HepG2 (cell line): ENCODE data around the gene PIK3CB. TPM values are rescaled to one million over a fixed set of nuclear protein-coding genes. Genes with fewer than 3 reads are reported as not detected.

Experiments used
- FOXA1 ChIP-seq, 2 experiments: fragments of 450-650 bp in 1 of 2; sonication (generic) in 1 of 2; formaldehyde crosslinking in 1 of 2; IDR thresholded peaks; 2 replicates each; pipeline versions ENCODE4 v1.4.0 to v1.6.1; 2016 to 2020; ENCODE audit warnings: missing genetic modification reagents in 1 of 2
- FOXJ3 ChIP-seq: sonication (generic); formaldehyde crosslinking; IDR thresholded peaks from 2 replicates; pipeline ENCODE4 v1.4.0; 2020; ENCODE audit warnings: missing genetic modification reagents, mild to moderate bottlenecking, borderline replicate concordance
- HDAC2 ChIP-seq: sonication (generic); formaldehyde crosslinking; IDR thresholded peaks from 2 replicates; pipeline ENCODE4 v1.4.0; 2020; ENCODE audit warnings: missing genetic modification reagents
- KLF11 ChIP-seq: IDR thresholded peaks from 2 replicates; pipeline ENCODE4 v1.6.1; 2016; ENCODE audit warnings: missing compliant biosample characterization
- MBD4 ChIP-seq: IDR thresholded peaks from 2 replicates; pipeline ENCODE4 v1.6.1; 2012; ENCODE audit warnings: low read length, inconsistent platforms, borderline replicate concordance
- MIER3 ChIP-seq: IDR thresholded peaks from 2 replicates; pipeline ENCODE4 v1.6.1; 2016; ENCODE audit warnings: missing compliant biosample characterization, borderline replicate concordance
- NBN ChIP-seq: fragments of 450-650 bp; conservative IDR thresholded peaks from 2 replicates; pipeline ENCODE4 v1.6.1; 2017
- NFYC ChIP-seq: IDR thresholded peaks from 2 replicates; pipeline ENCODE4 v1.6.1; 2016; ENCODE audit warnings: missing genetic modification reagents, missing compliant biosample characterization
- RFXANK ChIP-seq: IDR thresholded peaks from 2 replicates; pipeline ENCODE4 v1.6.1; 2016
- SOX6 ChIP-seq, 2 experiments: fragments of 450-650 bp in 1 of 2; sonication (generic) in 1 of 2; formaldehyde crosslinking in 1 of 2; IDR thresholded peaks; 2 replicates each; pipeline versions ENCODE4 v1.4.0 to v1.6.1; 2017 to 2020; ENCODE audit warnings: antibody characterized with exemption in 1 of 2, mild to moderate bottlenecking in 1 of 2, missing genetic modification reagents in 1 of 2
- SRSF9 ChIP-seq: fragments of 200-400 bp; formaldehyde crosslinking; IDR thresholded peaks from 2 replicates; pipeline ENCODE4 v1.6.1; 2018; ENCODE audit warnings: borderline replicate concordance, mild to moderate bottlenecking, low read depth, low read length; ENCODE audit not compliant: insufficient read depth, poor library complexity, severe bottlenecking
- TRIM22 ChIP-seq: fragments of 450-650 bp; IDR thresholded peaks from 2 replicates; pipeline ENCODE4 v1.6.1; 2017
- ZBTB39 ChIP-seq: sonication (generic); formaldehyde crosslinking; IDR thresholded peaks from 2 replicates; pipeline ENCODE4 v1.5.0; 2020; ENCODE audit warnings: missing genetic modification reagents
- ZMAT3 ChIP-seq: sonication (generic); formaldehyde crosslinking; conservative IDR thresholded peaks from 2 replicates; pipeline ENCODE4 v1.7.0; 2021; ENCODE audit warnings: missing genetic modification reagents
- ZNF317 ChIP-seq: sonication (generic); formaldehyde crosslinking; IDR thresholded peaks from 2 replicates; pipeline ENCODE4 v1.5.0; 2020; ENCODE audit warnings: mild to moderate bottlenecking, missing genetic modification reagents
- ZNF567 ChIP-seq: sonication (generic); formaldehyde crosslinking; IDR thresholded peaks from 2 replicates; pipeline ENCODE4 v1.8.1; 2023; ENCODE audit warnings: mild to moderate bottlenecking, missing genetic modification reagents, borderline replicate concordance
- ZNF605 ChIP-seq: sonication (generic); formaldehyde crosslinking; IDR thresholded peaks from 2 replicates; pipeline ENCODE4 v1.8.0; 2022; ENCODE audit warnings: mild to moderate bottlenecking, missing genetic modification reagents
- ZNF615 ChIP-seq: sonication (generic); formaldehyde crosslinking; IDR thresholded peaks from 2 replicates; pipeline ENCODE4 v1.5.0; 2020; ENCODE audit warnings: mild to moderate bottlenecking, missing genetic modification reagents, borderline replicate concordance
- ZNF619 ChIP-seq: sonication (generic); formaldehyde crosslinking; IDR thresholded peaks from 2 replicates; pipeline ENCODE4 v1.4.0; 2020; ENCODE audit warnings: mild to moderate bottlenecking, missing genetic modification reagents
- ZNF7 ChIP-seq: IDR thresholded peaks from 2 replicates; pipeline ENCODE4 v1.6.1; 2016; ENCODE audit warnings: missing biosample characterization, missing genetic modification reagents
- ZNF737 ChIP-seq: sonication (generic); formaldehyde crosslinking; IDR thresholded peaks from 2 replicates; pipeline ENCODE4 v1.5.0; 2020; ENCODE audit warnings: missing genetic modification reagents, mild to moderate bottlenecking, borderline replicate concordance
- ZNF772 ChIP-seq: sonication (generic); formaldehyde crosslinking; IDR thresholded peaks from 2 replicates; pipeline ENCODE4 v1.5.0; 2020; ENCODE audit warnings: mild to moderate bottlenecking, missing genetic modification reagents
- ZNF776 ChIP-seq: sonication (generic); formaldehyde crosslinking; IDR thresholded peaks from 2 replicates; pipeline ENCODE4 v1.4.0; 2020; ENCODE audit warnings: mild to moderate bottlenecking, missing genetic modification reagents
- ZNF841 ChIP-seq: sonication (generic); formaldehyde crosslinking; IDR thresholded peaks from 2 replicates; pipeline ENCODE4 v1.8.1; 2023; ENCODE audit warnings: missing genetic modification reagents, borderline replicate concordance
- ZSCAN29 ChIP-seq: sonication (generic); formaldehyde crosslinking; conservative IDR thresholded peaks from 2 replicates; pipeline ENCODE4 v1.4.0; 2020; ENCODE audit warnings: mild to moderate bottlenecking, missing genetic modification reagents
- ZSCAN30 ChIP-seq: sonication (generic); formaldehyde crosslinking; IDR thresholded peaks from 2 replicates; pipeline ENCODE4 v1.5.0; 2020; ENCODE audit warnings: mild to moderate bottlenecking, missing genetic modification reagents
- polyA plus RNA-seq, 8 experiments: library from polyadenylated mRNA; depleted of rRNA in 3 of 8; stranded (reverse) in 7 of 8; unstranded in 1 of 8; fragments of >200 nt; fragmentation: Illumina TruSeq in 4 of 8; extraction: Trizol in 4 of 8; gene quantifications; 2 replicates each; pipeline versions ENCODE4 v1.2.1 to v1.2.3, GENCODE V29; 2011 to 2016; ENCODE audit warnings: low read depth in 4 of 8, missing spikeins in 1 of 8, mixed read lengths in 1 of 8; ENCODE audit not compliant: insufficient read depth in 1 of 8
- total RNA-seq, 5 experiments: library from RNA; depleted of rRNA; stranded (reverse); fragments of >200 nt; fragmentation: Illumina TruSeq; extraction: Trizol; gene quantifications; 2 replicates each; pipeline ENCODE4 v1.2.3, GENCODE V29; 2016; ENCODE audit warnings: low read depth in 1 of 5
- TF ChIP-seq, protein P1 (sequence below): sonication (generic); formaldehyde crosslinking; IDR thresholded peaks from 2 replicates; pipeline ENCODE4 v1.5.0; 2020; ENCODE audit warnings: missing genetic modification reagents

The PIK3CB gene
- total and polyA plus RNA-seq, 2 of the 13 experiments (the other 11 are each of a cell fraction or from before 2014, with no cell fraction given) = 6.6 to 18.7 TPM

GRCh38 chr3:138608322-138609135, 226.2 kb downstream of the PIK3CB start, which contains the start of gene FAIM (continued):
- no peak for TF ChIP-seq ZNF619 (CRISPR knock-in tag)
- TF ChIP-seq ZNF772 (CRISPR knock-in tag) = no peak
- TF ChIP-seq ZSCAN30 (CRISPR knock-in tag) = no peak
- no peak for TF ChIP-seq NBN
- peak; percentile 46; the same call in 1 of the 2 replicates for TF ChIP-seq ZNF605 (CRISPR knock-in tag)
- no peak for TF ChIP-seq ZNF615
- no peak for TF ChIP-seq MIER3 (CRISPR knock-in tag)
- TF ChIP-seq ZBTB39 (CRISPR knock-in tag) = no peak
- no peak for TF ChIP-seq TRIM22
- TF ChIP-seq HDAC2 (CRISPR knock-in tag) = no peak; the same call in 1 of the 2 replicates
- peak; percentile 93; the same call in 1 of the 2 replicates for TF ChIP-seq ZNF776 (CRISPR knock-in tag)
- 0 out of 2 replicates have a peak, but pooled peaks have one; percentile 31 for TF ChIP-seq ZNF567 (CRISPR knock-in tag)
- TF ChIP-seq MBD4 = no peak
- no peak for TF ChIP-seq NFYC (CRISPR knock-in tag)
- peak; percentile 95 for TF ChIP-seq ZSCAN29
- TF ChIP-seq, protein P1, sequence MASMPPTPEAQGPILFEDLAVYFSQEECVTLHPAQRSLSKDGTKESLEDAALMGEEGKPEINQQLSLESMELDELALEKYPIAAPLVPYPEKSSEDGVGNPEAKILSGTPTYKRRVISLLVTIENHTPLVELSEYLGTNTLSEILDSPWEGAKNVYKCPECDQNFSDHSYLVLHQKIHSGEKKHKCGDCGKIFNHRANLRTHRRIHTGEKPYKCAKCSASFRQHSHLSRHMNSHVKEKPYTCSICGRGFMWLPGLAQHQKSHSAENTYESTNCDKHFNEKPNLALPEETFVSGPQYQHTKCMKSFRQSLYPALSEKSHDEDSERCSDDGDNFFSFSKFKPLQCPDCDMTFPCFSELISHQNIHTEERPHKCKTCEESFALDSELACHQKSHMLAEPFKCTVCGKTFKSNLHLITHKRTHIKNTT (CRISPR knock-in tag) = no peak
- TF ChIP-seq ZNF7 (CRISPR knock-in tag) = no peak
- no peak for TF ChIP-seq FOXA1 (IDR thresholded peaks at IDR 0.05)
- TF ChIP-seq FOXA1 (CRISPR knock-in tag; IDR thresholded peaks at IDR 0.05) = no peak
- TF ChIP-seq ZNF737 (CRISPR knock-in tag) = no peak; the same call in 1 of the 2 replicates
- peak; percentile 71; the same call in 1 of the 2 replicates for TF ChIP-seq ZMAT3 (CRISPR knock-in tag)
- no peak for TF ChIP-seq SRSF9
- no peak; the same call in 1 of the 2 replicates for TF ChIP-seq ZNF841 (CRISPR knock-in tag)
- no peak for TF ChIP-seq SOX6 (IDR thresholded peaks at IDR 0.05)
- peak; percentile 54 for TF ChIP-seq SOX6 (CRISPR knock-in tag; IDR thresholded peaks at IDR 0.05)
- 0 out of 2 replicates have a peak, but pooled peaks have one; percentile 52 for TF ChIP-seq KLF11 (CRISPR knock-in tag)
- no peak for TF ChIP-seq RFXANK
- TF ChIP-seq ZNF317 (CRISPR knock-in tag) = peak; percentile 64; the same call in 1 of the 2 replicates
- TF ChIP-seq FOXJ3 = no peak; the same call in none of the 2 replicates
